ENCODE measurements around the gene PTAFR.

PTAFR gene

DNA sequence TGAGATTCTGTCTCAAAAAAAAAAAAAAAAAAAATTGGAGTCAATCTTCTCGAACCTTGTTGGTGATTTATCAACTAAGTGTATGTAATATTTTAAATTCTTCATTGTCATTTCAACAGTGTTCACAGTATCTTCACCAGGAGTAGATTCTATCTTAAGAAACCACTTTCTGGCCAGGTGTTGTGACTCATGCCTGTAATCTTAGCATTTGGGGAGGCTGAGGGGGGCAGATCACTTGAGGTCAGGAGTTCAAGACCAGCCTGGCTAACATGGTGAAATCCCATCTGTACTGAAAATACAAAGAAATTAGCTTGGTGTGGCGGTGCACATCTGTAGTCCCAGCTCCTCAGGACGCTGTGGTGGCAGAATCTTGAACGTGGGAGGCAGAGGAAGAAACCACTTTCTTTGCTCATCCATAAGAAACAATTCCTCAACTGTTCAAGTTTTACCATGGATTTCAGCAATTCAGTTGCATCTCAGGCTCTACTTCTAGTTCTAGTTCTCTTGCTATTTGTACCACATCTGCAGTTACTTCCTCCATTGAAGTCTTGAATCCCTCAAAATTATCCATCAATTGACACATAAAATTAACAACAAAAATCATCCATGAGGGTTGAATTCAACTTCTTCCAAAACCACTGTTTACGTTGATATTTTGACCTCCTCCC lies 57.7 kb downstream of the PTAFR start:
- no peak overlapping the region for H3K27ac ChIP-seq (ENCODE audit: low read length)
- H3K9me3 ChIP-seq (ENCODE audit: insufficient read depth, low read length, severe bottlenecking), result no peaks in the 10 kb centered on the region
- H2AFZ ChIP-seq (ENCODE audit: low read depth, low read length), result no peak overlapping the region
- peaks cover 12% of the 10 kb centered on the region for H3K4me1 ChIP-seq (ENCODE audit: insufficient read depth, low read length)
- H3K4me3 ChIP-seq (ENCODE audit: low read depth in 1 of 2, low read length in 2 of 2), result no peak overlapping the region
- H3K36me3 ChIP-seq (ENCODE audit: insufficient read depth, low read length), result no peaks in the 10 kb centered on the region
- no peak for DNase-seq
- H3K79me2 ChIP-seq (ENCODE audit: insufficient read depth, low read length), result no peaks in the 10 kb centered on the region
- no peaks in the 10 kb centered on the region for H3K27me3 ChIP-seq (ENCODE audit: insufficient read depth, low read length, poor library complexity)
- no peaks in the 10 kb centered on the region for H4K20me1 ChIP-seq (ENCODE audit: insufficient read depth, low read length)
- TF ChIP-seq, protein P1, sequence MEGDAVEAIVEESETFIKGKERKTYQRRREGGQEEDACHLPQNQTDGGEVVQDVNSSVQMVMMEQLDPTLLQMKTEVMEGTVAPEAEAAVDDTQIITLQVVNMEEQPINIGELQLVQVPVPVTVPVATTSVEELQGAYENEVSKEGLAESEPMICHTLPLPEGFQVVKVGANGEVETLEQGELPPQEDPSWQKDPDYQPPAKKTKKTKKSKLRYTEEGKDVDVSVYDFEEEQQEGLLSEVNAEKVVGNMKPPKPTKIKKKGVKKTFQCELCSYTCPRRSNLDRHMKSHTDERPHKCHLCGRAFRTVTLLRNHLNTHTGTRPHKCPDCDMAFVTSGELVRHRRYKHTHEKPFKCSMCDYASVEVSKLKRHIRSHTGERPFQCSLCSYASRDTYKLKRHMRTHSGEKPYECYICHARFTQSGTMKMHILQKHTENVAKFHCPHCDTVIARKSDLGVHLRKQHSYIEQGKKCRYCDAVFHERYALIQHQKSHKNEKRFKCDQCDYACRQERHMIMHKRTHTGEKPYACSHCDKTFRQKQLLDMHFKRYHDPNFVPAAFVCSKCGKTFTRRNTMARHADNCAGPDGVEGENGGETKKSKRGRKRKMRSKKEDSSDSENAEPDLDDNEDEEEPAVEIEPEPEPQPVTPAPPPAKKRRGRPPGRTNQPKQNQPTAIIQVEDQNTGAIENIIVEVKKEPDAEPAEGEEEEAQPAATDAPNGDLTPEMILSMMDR (IDR thresholded peaks at IDR 0.05; ENCODE audit: borderline replicate concordance, extremely low read depth, low read length, poor library complexity, severe bottlenecking), result no peak
- H3K9ac ChIP-seq (ENCODE audit: low read depth, low read length), result no peak overlapping the region
- ATAC-seq (ENCODE audit: insufficient read depth, low read depth), result no peak
- H3K4me2 ChIP-seq (ENCODE audit: insufficient read depth, low read length), result no peak overlapping the region

- Histone ChIP-seq H3K36me3 (ENCODE audit: insufficient read depth, low read length) (no peaks in the 10 kb centered on the region), H3K9ac (ENCODE audit: low read depth, low read length) (no peak overlapping the region), H3K79me2 (ENCODE audit: insufficient read depth, low read length) (no peaks in the 10 kb centered on the region), H3K9me3 (ENCODE audit: insufficient read depth, low read length, severe bottlenecking) (no peaks in the 10 kb centered on the region), H2AFZ (ENCODE audit: low read depth, low read length) (no peak overlapping the region), H3K4me2 (ENCODE audit: insufficient read depth, low read length) (peak overlapping the region; percentile 28; the same call in 1 of the 2 replicates), H3K27me3 (ENCODE audit: insufficient read depth, low read length, poor library complexity) (no peaks in the 10 kb centered on the region), H3K27ac (ENCODE audit: low read length) (no peak overlapping the region), H3K4me3 (ENCODE audit: low read depth in 1 of 2, low read length in 2 of 2) (no peak overlapping the region), H4K20me1 (ENCODE audit: insufficient read depth, low read length) (no peaks in the 10 kb centered on the region), H3K4me1 (ENCODE audit: insufficient read depth, low read length) (peaks cover 12% of the 10 kb centered on the region)
- DNase-seq, result peak; percentile 78
- ATAC-seq (ENCODE audit: insufficient read depth, low read depth), result peak; percentile 85
- TF ChIP-seq, protein P1 (IDR thresholded peaks at IDR 0.05; ENCODE audit: borderline replicate concordance, extremely low read depth, low read length, poor library complexity, severe bottlenecking), result no peak
- TF ChIP-seq EZH2 (IDR thresholded peaks at IDR 0.05; ENCODE audit: borderline replicate concordance, low read depth, low read length, severe bottlenecking), result no peak
These were observed 61.2 kb downstream of the PTAFR start for GRCh38 chr1:28115267-28115666.

DNA sequence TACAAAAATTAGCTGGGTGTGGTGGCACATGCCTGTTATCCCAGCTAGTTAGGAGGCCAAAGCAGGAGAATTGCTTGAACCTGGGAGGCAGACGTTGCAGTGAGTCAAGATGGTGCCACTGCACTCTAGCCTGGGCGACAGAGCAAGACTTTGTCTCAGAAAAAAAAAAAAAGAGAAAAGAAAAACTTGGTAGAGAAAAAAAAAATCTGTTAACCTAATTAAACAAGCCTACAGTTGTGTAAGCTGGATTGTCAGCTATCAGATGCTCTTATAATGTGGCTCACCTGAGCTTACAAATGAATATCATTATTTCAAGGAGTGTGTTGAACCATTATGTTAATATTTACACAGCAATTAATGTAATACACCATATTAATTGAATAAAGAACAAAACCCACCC lies 61.6 kb downstream of the PTAFR start:
- Histone ChIP-seq H3K4me1 (ENCODE audit: insufficient read depth, low read length) (peaks cover 12% of the 10 kb centered on the region), H2AFZ (ENCODE audit: low read depth, low read length) (no peak overlapping the region), H3K36me3 (ENCODE audit: insufficient read depth, low read length) (no peaks in the 10 kb centered on the region), H3K27me3 (ENCODE audit: insufficient read depth, low read length, poor library complexity) (no peaks in the 10 kb centered on the region), H3K4me3 (ENCODE audit: low read depth in 1 of 2, low read length in 2 of 2) (no peak overlapping the region), H3K4me2 (ENCODE audit: insufficient read depth, low read length) (peak overlapping the region; percentile 28; the same call in 1 of the 2 replicates), H4K20me1 (ENCODE audit: insufficient read depth, low read length) (no peaks in the 10 kb centered on the region), H3K9ac (ENCODE audit: low read depth, low read length) (no peak overlapping the region), H3K27ac (ENCODE audit: low read length) (no peak overlapping the region), H3K9me3 (ENCODE audit: insufficient read depth, low read length, severe bottlenecking) (no peaks in the 10 kb centered on the region), H3K79me2 (ENCODE audit: insufficient read depth, low read length) (no peaks in the 10 kb centered on the region)
- TF ChIP-seq, protein P1 (IDR thresholded peaks at IDR 0.05; ENCODE audit: borderline replicate concordance, extremely low read depth, low read length, poor library complexity, severe bottlenecking), result no peak
- TF ChIP-seq EZH2 (IDR thresholded peaks at IDR 0.05; ENCODE audit: borderline replicate concordance, low read depth, low read length, severe bottlenecking), result no peak
- no peak for ATAC-seq (ENCODE audit: insufficient read depth, low read depth)
- no peak for DNase-seq

Data from DND-41 (cell line).